Thyroid gland (tissue), 4 donors: ENCODE results near the gene ARRDC1. TPM values are rescaled to one million over a fixed set of nuclear protein-coding genes. Genes with fewer than 3 reads are reported as not detected.

Experiments used
- DNase-seq, 2 donors: peaks; one replicate each; pipeline ENCODE4 v3.0.0-alpha.2; 2019
- H3K27ac ChIP-seq, 3 donors: fragments of 200-600 bp; sonication (generic); 1 replicate in 2 of 3; 2 replicates in 1 of 3; pipeline ENCODE4 v1.5.1; 2016 to 2019; ENCODE audit warnings: mild to moderate bottlenecking in 1 of 3, moderate library complexity in 1 of 3
- H3K27me3 ChIP-seq: fragments of 200-600 bp; sonication (generic); one replicate; pipeline ENCODE4 v1.5.1; 2019
- H3K36me3 ChIP-seq, 2 donors: fragments of 200-600 bp; sonication (generic); one replicate each; pipeline ENCODE4 v1.5.1; 2016 to 2019
- H3K4me1 ChIP-seq, 2 donors: fragments of 200-600 bp; sonication (generic); one replicate each; pipeline ENCODE4 v1.5.1; 2017 to 2019
- H3K4me3 ChIP-seq, 3 donors: fragments of 200-600 bp; sonication (generic); replicated peaks in 1 of 3; 1 replicate in 2 of 3; 2 replicates in 1 of 3; pipeline ENCODE4 v1.5.1; 2016; ENCODE audit warnings: mild to moderate bottlenecking in 1 of 3
- H3K9me3 ChIP-seq: fragments of 200-600 bp; sonication (generic); one replicate; pipeline ENCODE4 v1.5.1; 2017
- POLR2A ChIP-seq, 2 donors: fragments of 450-650 bp; IDR thresholded peaks; one replicate each; pipeline ENCODE4 v1.6.1; 2017; ENCODE audit warnings: antibody characterized with exemption in 2 of 2, mild to moderate bottlenecking in 2 of 2, moderate library complexity in 1 of 2
- WGBS, 2 donors: methylation state at CpG; one replicate each; pipeline ENCODE4 v1.1.5; 2017; 5-methylcytosine and 5-hydroxymethylcytosine counted together
- intact Hi-C: fragments of 100-400 bp; cut with DNase I; formaldehyde crosslinking; loops from one replicate; pipeline ENCODE4 v1.15.1; 2023
- total RNA-seq, 4 donors: library from RNA; depleted of rRNA; stranded (reverse); fragments of >200 nt; gene quantifications; one replicate each; pipeline ENCODE4 v1.2.3, GENCODE V29; 2016
- TF ChIP-seq, protein P1 (sequence below), 6 experiments: fragments of 200-600 bp in 3 of 6; fragments of 450-650 bp in 3 of 6; sonication (generic) in 3 of 6; IDR thresholded peaks; one replicate each; pipeline ENCODE4 v1.5.1; 2016 to 2019; ENCODE audit warnings: antibody characterized with exemption in 6 of 6, mild to moderate bottlenecking in 2 of 6, inconsistent platforms in 1 of 6, moderate library complexity in 1 of 6

ARRDC1 gene
- total RNA-seq, 4 donors from 2014 or later: 45.6 to 66.2 (median 61.2) TPM

GRCh38 chr9:137580209-137580953 is 25.1 kb upstream of the ARRDC1 start:
- Histone ChIP-seq H3K9me3 (no peaks in the 10 kb centered on the region), H3K4me1 (peaks cover 13 to 19% of the 10 kb centered on the region in 2 donors), H3K4me3 (no peak overlapping the region), H3K27ac (no peak overlapping the region), H3K36me3 (peaks cover 3 to 8% of the 10 kb centered on the region in 2 donors), H3K27me3 (no peaks in the 10 kb centered on the region)
- TF ChIP-seq, protein P1, sequence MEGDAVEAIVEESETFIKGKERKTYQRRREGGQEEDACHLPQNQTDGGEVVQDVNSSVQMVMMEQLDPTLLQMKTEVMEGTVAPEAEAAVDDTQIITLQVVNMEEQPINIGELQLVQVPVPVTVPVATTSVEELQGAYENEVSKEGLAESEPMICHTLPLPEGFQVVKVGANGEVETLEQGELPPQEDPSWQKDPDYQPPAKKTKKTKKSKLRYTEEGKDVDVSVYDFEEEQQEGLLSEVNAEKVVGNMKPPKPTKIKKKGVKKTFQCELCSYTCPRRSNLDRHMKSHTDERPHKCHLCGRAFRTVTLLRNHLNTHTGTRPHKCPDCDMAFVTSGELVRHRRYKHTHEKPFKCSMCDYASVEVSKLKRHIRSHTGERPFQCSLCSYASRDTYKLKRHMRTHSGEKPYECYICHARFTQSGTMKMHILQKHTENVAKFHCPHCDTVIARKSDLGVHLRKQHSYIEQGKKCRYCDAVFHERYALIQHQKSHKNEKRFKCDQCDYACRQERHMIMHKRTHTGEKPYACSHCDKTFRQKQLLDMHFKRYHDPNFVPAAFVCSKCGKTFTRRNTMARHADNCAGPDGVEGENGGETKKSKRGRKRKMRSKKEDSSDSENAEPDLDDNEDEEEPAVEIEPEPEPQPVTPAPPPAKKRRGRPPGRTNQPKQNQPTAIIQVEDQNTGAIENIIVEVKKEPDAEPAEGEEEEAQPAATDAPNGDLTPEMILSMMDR (IDR thresholded peaks at IDR 0.05): no peak
- no peak for TF ChIP-seq POLR2A (IDR thresholded peaks at IDR 0.05)
- WGBS, 2 donors: 91 to 93% methylated on average over 13 to 21 of the region's 23 CpGs
- intact Hi-C loops: no loop called here
- no peak for DNase-seq

- 94 to 96% methylated on average over 4 of the region's 4 CpGs for WGBS, 2 donors
- Histone ChIP-seq H3K27ac (no peak overlapping the region), H3K27me3 (no peaks in the 10 kb centered on the region), H3K36me3 (peaks cover 0 to 2% of the 10 kb centered on the region in 2 donors), H3K4me1 (peaks cover 13 to 19% of the 10 kb centered on the region in 2 donors), H3K9me3 (no peaks in the 10 kb centered on the region), H3K4me3 (no peak overlapping the region)
- DNase-seq: no peak
- TF ChIP-seq, protein P1 (IDR thresholded peaks at IDR 0.05): no peak
- no peak for TF ChIP-seq POLR2A (IDR thresholded peaks at IDR 0.05)
- intact Hi-C loops: no loop called here
These were observed 24.5 kb upstream of the ARRDC1 start for GRCh38 chr9:137580954-137581322.

- H3K4me1 ChIP-seq: peaks cover 13 to 17% of the 10 kb centered on the region in 2 donors
- H3K4me3 ChIP-seq: no peak overlapping the region
- DNase-seq: no peak
- peaks cover 0 to 3% of the 10 kb centered on the region in 2 donors for H3K36me3 ChIP-seq
- H3K27ac ChIP-seq: no peak overlapping the region
- TF ChIP-seq, protein P1 (IDR thresholded peaks at IDR 0.05): no peak
- no peak for TF ChIP-seq POLR2A (IDR thresholded peaks at IDR 0.05)
- intact Hi-C loops: no loop called here
- H3K9me3 ChIP-seq: no peaks in the 10 kb centered on the region
- H3K27me3 ChIP-seq: no peaks in the 10 kb centered on the region
- WGBS, 2 donors: 88 to 92% methylated on average over 13 to 21 of the region's 22 CpGs
These were observed 23.9 kb upstream of the ARRDC1 start for GRCh38 chr9:137581361-137582285.

- DNase-seq: peak in 1 of 2 donors; percentile 15
- peaks cover 4 to 8% of the 10 kb centered on the region in 2 donors for H3K36me3 ChIP-seq
- no peak overlapping the region for H3K27ac ChIP-seq
- no peaks in the 10 kb centered on the region for H3K9me3 ChIP-seq
- TF ChIP-seq POLR2A (IDR thresholded peaks at IDR 0.05): no peak
- TF ChIP-seq, protein P1 (IDR thresholded peaks at IDR 0.05): no peak
- peaks cover 12 to 13% of the 10 kb centered on the region in 2 donors for H3K4me1 ChIP-seq
- H3K4me3 ChIP-seq: no peak overlapping the region
- 86 to 88% methylated on average over 13 to 16 of the region's 20 CpGs for WGBS, 2 donors
- no peaks in the 10 kb centered on the region for H3K27me3 ChIP-seq
- intact Hi-C loops: no loop called here
These were observed 23.1 kb upstream of the ARRDC1 start for GRCh38 chr9:137582286-137582860.
